Stomach (tissue), 4 donors: Measurements from ENCODE around the gene FAM131B.

Source experiments
- EP300 ChIP-seq: sonication (generic); formaldehyde crosslinking; IDR thresholded peaks from one replicate; pipeline ENCODE4 v1.6.1; 2017; ENCODE audit warnings: antibody characterized with exemption
- POLR2A ChIP-seq, 4 donors: fragments of 450-650 bp; IDR thresholded peaks; one replicate each; pipeline ENCODE4 v1.6.1; 2016; ENCODE audit warnings: antibody characterized with exemption in 4 of 4, control low read depth in 2 of 4, mild to moderate bottlenecking in 1 of 4, moderate library complexity in 1 of 4
- POLR2AphosphoS5 ChIP-seq, 3 donors: sonication (generic); formaldehyde crosslinking; IDR thresholded peaks; one replicate each; pipeline ENCODE4 v1.6.1; 2016; ENCODE audit warnings: antibody characterized with exemption in 3 of 3
- TF ChIP-seq, protein P1 (sequence below), 7 experiments: fragments of 450-650 bp in 4 of 7; fragments of 200-600 bp in 3 of 7; sonication (generic) in 3 of 7; IDR thresholded peaks; one replicate each; pipeline ENCODE4 v1.5.1; 2016 to 2019; ENCODE audit warnings: antibody characterized with exemption in 7 of 7, control low read depth in 2 of 7, mild to moderate bottlenecking in 1 of 7

DNA sequence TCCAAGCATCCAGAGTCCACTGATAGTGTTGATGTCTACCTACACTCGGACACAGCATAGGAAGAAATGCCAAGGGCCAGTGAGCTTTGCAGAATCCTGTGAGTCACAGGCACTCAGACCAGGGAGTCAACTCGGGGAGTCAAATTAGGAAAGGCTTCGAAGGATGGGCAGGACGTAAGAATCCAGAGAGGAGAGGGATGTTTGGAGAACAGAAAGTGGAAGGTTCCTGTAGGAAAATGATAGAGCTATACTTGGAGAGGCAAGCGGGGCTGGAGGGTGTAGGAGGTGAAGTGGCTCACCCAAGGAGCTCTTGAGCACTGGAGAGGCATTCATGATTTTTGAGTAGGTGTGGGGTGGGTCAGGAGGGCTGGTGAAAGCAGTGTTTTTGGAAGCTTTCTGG is 21.6 kb upstream of the FAM131B start:
- TF ChIP-seq, protein P1, sequence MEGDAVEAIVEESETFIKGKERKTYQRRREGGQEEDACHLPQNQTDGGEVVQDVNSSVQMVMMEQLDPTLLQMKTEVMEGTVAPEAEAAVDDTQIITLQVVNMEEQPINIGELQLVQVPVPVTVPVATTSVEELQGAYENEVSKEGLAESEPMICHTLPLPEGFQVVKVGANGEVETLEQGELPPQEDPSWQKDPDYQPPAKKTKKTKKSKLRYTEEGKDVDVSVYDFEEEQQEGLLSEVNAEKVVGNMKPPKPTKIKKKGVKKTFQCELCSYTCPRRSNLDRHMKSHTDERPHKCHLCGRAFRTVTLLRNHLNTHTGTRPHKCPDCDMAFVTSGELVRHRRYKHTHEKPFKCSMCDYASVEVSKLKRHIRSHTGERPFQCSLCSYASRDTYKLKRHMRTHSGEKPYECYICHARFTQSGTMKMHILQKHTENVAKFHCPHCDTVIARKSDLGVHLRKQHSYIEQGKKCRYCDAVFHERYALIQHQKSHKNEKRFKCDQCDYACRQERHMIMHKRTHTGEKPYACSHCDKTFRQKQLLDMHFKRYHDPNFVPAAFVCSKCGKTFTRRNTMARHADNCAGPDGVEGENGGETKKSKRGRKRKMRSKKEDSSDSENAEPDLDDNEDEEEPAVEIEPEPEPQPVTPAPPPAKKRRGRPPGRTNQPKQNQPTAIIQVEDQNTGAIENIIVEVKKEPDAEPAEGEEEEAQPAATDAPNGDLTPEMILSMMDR (IDR thresholded peaks at IDR 0.05) = no peak
- no peak for TF ChIP-seq POLR2A (IDR thresholded peaks at IDR 0.05)
- no peak for TF ChIP-seq EP300
- no peak for TF ChIP-seq POLR2AphosphoS5 (IDR thresholded peaks at IDR 0.05)
